Psoas muscle (tissue), 8 donors: Measurements from ENCODE around the gene NRCAM. TPM values are rescaled to one million over a fixed set of nuclear protein-coding genes. Genes with fewer than 3 reads are reported as not detected.

Source experiments
- ATAC-seq, 4 donors: fragments of 200-7000 bp; cut with Tn5 transposase; one replicate each; pipeline ENCODE4 v1.9.1; 2020; ENCODE audit warnings: moderate library complexity in 3 of 4, mild to moderate bottlenecking in 2 of 4
- DNase-seq, 2 donors: peaks; one replicate each; pipeline ENCODE4 v3.0.0-alpha.2; 2020
- H3K27ac ChIP-seq: fragments of 200-600 bp; one replicate; pipeline ENCODE4 v1.8.0; 2022
- H3K27me3 ChIP-seq, 3 donors: fragments of 200-600 bp in 1 of 3; one replicate each; pipeline versions ENCODE4 v1.6.1 to v1.8.0; 2013 to 2022; ENCODE audit warnings: low read length in 2 of 3, mild to moderate bottlenecking in 2 of 3, moderate library complexity in 1 of 3; ENCODE audit not compliant: insufficient read depth in 3 of 3
- H3K36me3 ChIP-seq, 2 donors: fragments of 200-600 bp in 1 of 2; one replicate each; pipeline versions ENCODE4 v1.6.1 to v1.8.0; 2013 to 2022; ENCODE audit warnings: low read depth in 1 of 2, mild to moderate bottlenecking in 1 of 2, moderate library complexity in 1 of 2; ENCODE audit not compliant: insufficient read depth in 1 of 2
- H3K4me1 ChIP-seq: fragments of 200-600 bp; one replicate; pipeline ENCODE4 v1.8.0; 2022
- H3K4me3 ChIP-seq: fragments of 200-600 bp; one replicate; pipeline ENCODE4 v1.8.0; 2022; ENCODE audit warnings: mild to moderate bottlenecking
- H3K9me3 ChIP-seq: fragments of 200-600 bp; one replicate; pipeline ENCODE4 v1.8.0; 2022
- WGBS, 3 donors: extraction: QIAGEN DNeasy Blood & Tissue Kit; methylation state at CpG; one replicate each; pipeline versions ENCODE4 v1.1.6 to v1.1.7; 2013; 5-methylcytosine and 5-hydroxymethylcytosine counted together
- intact Hi-C, 2 donors: fragments of 100-400 bp; cut with DNase I; formaldehyde crosslinking; loops; one replicate each; pipeline versions ENCODE4 v1.11.0 to v1.14.2; 2022
- polyA plus RNA-seq, 3 donors: library from polyadenylated mRNA; stranded (reverse); fragments of 200-250 nt; gene quantifications; one replicate each; pipeline ENCODE4 v1.2.3, GENCODE V29; 2013
- total RNA-seq, 4 donors: library from RNA; stranded (reverse); fragmentation: NEBNext Ultra II Directional in 2 of 4; extraction: Animal tissue kit (Norgen Biotek cat#: 25700) in 2 of 4; gene quantifications; one replicate each; pipeline versions ENCODE4 v1.2.1 to v1.2.4, GENCODE V29; 2021 to 2023
- TF ChIP-seq, protein P1 (sequence below): fragments of 200-600 bp; IDR thresholded peaks from one replicate; pipeline ENCODE4 v1.8.0; 2022; ENCODE audit warnings: antibody characterized with exemption
- donor health status: healthy with polysubstance abuse.
- donor health status: DM: no; HTN: no; CAD: no; lungs with moderate emphysema.
- donor health status: Bipolar disorder and iron deficiency.
- donor health status: healthy.
- donor health status: DM: yes; HTN: yes; CAD: no.
- donor health status: DM: no; HTN: no; CAD: no.
- donor health status: DM: no; HTN: no; CAD: no.
- donor health status: DM: yes; HTN: yes; CAD: no.

Gene NRCAM
- total and polyA plus RNA-seq, 7 donors, result 0.06 to 1.8 (median 0.55) TPM

GRCh38 chr7:108419961-108420908, 36.0 kb downstream of the NRCAM start:
- ATAC-seq (no peak), DNase-seq (no peak)
- Histone ChIP-seq H3K9me3 (no peaks in the 10 kb centered on the region), H3K27me3 (peaks cover 0 to 3% (median 0%) of the 10 kb centered on the region in 3 donors), H3K4me1 (no peaks in the 10 kb centered on the region), H3K36me3 (no peaks in the 10 kb centered on the region), H3K27ac (no peak overlapping the region), H3K4me3 (no peak overlapping the region)
- intact Hi-C loops, result no loop called here
- 59 to 62% (median 59%) methylated on average over 7 of the region's 7 CpGs for WGBS, 3 donors
- TF ChIP-seq, protein P1, sequence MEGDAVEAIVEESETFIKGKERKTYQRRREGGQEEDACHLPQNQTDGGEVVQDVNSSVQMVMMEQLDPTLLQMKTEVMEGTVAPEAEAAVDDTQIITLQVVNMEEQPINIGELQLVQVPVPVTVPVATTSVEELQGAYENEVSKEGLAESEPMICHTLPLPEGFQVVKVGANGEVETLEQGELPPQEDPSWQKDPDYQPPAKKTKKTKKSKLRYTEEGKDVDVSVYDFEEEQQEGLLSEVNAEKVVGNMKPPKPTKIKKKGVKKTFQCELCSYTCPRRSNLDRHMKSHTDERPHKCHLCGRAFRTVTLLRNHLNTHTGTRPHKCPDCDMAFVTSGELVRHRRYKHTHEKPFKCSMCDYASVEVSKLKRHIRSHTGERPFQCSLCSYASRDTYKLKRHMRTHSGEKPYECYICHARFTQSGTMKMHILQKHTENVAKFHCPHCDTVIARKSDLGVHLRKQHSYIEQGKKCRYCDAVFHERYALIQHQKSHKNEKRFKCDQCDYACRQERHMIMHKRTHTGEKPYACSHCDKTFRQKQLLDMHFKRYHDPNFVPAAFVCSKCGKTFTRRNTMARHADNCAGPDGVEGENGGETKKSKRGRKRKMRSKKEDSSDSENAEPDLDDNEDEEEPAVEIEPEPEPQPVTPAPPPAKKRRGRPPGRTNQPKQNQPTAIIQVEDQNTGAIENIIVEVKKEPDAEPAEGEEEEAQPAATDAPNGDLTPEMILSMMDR, result no peak

DNA sequence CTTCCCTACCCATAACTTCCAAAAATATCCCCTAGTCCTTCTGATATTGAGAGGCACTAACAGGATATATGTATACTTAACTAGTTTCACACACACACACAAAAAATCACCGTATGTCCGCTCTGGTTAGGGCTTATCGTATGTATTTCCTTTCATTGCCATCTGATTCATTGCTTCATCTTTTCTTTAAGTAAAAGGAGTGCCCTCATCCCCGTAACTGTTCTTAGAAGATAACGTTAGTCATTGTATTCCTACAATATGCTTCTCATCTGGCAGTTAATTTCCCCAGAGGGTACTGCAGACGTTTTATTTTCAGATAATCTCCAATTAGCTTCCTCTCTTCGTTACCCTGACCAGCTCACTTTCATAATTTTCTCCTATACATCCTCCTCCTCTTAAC, 37.3 kb downstream of the NRCAM start:
- peaks cover 0 to 3% (median 1%) of the 10 kb centered on the region in 3 donors for H3K27me3 ChIP-seq
- ATAC-seq, result no peak
- TF ChIP-seq, protein P1, result no peak
- no peaks in the 10 kb centered on the region for H3K4me1 ChIP-seq
- H3K27ac ChIP-seq, result no peak overlapping the region
- no peak for DNase-seq
- intact Hi-C loops, result no loop called here
- H3K4me3 ChIP-seq, result no peak overlapping the region
- H3K9me3 ChIP-seq, result no peaks in the 10 kb centered on the region
- H3K36me3 ChIP-seq, result no peaks in the 10 kb centered on the region
- WGBS, 3 donors, result 53 to 65% (median 56%) methylated on average over 7 of the region's 7 CpGs

DNA sequence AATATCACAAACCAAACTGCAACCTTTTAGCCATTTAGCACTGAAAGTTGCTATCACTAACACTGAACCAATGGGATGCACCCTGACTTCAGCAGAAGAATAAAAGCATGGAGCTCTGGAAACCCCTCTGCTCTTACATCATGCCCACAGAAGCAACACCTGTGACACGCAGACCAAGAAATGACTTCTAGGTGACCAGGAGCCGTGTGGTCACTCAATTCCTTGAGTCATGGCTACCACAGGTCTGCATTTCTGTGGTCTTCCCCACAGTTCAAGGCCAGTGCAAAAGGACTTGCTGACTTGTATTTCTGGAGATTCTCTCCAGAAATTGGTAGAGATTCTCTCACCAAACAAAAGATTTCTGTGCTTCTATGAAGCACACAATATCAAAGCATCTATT, 38.3 kb downstream of the NRCAM start:
- Histone ChIP-seq H3K4me1 (no peaks in the 10 kb centered on the region), H3K27me3 (peaks cover 0 to 3% (median 1%) of the 10 kb centered on the region in 3 donors), H3K4me3 (no peak overlapping the region), H3K27ac (no peak overlapping the region), H3K36me3 (no peaks in the 10 kb centered on the region), H3K9me3 (no peaks in the 10 kb centered on the region)
- intact Hi-C loops, result no loop called here
- TF ChIP-seq, protein P1, result no peak
- DNase-seq, result no peak
- 50% methylated on average over 2 of the region's 2 CpGs for WGBS, 3 donors
- no peak for ATAC-seq

DNA sequence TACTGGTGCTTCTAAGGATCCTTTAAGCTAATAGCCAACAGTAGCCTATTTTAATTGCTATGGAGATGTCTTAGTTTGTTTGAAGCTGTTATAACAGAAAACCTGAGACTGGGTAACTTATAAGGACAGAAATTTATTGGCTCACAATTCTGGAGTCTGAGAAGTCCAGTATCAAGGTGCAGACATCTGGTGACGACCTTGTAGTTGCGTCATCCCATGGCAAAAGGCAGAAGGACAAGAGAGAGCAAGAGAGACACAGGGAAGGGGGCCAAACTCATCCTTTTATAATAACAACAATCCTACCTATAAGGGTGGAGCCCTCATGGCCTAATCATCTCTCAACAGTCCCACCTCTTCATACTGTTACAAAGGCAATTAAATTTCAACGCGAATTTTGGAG, 39.1 kb downstream of the NRCAM start:
- ATAC-seq (no peak), DNase-seq (no peak)
- 89 to 92% (median 91%) methylated on average over 4 of the region's 4 CpGs for WGBS, 3 donors
- H3K27ac ChIP-seq, result no peak overlapping the region
- H3K4me1 ChIP-seq, result no peaks in the 10 kb centered on the region
- no peaks in the 10 kb centered on the region for H3K36me3 ChIP-seq
- peaks cover 0 to 3% (median 1%) of the 10 kb centered on the region in 3 donors for H3K27me3 ChIP-seq
- intact Hi-C loops, result no loop called here
- H3K4me3 ChIP-seq, result no peak overlapping the region
- H3K9me3 ChIP-seq, result no peaks in the 10 kb centered on the region
- TF ChIP-seq, protein P1, result no peak
